Urinary bladder (tissue), 4 donors: Measurements from ENCODE around the gene RHOT2. TPM values are rescaled to one million over a fixed set of nuclear protein-coding genes. Genes with fewer than 3 reads are reported as not detected.

ENCODE experiments used
- DNase-seq: peaks from one replicate; pipeline ENCODE4 v3.0.0-alpha.2; 2015; ENCODE audit errors: extremely low spot score
- H3K27ac ChIP-seq: one replicate; pipeline ENCODE4 v1.5.1; 2013; ENCODE audit warnings: low read depth, mild to moderate bottlenecking, moderate library complexity
- H3K36me3 ChIP-seq: one replicate; pipeline ENCODE4 v1.6.1; 2013; ENCODE audit warnings: mild to moderate bottlenecking, moderate library complexity; ENCODE audit not compliant: insufficient read depth
- H3K4me1 ChIP-seq: one replicate; pipeline ENCODE4 v1.6.1; 2013; ENCODE audit warnings: mild to moderate bottlenecking, moderate library complexity; ENCODE audit not compliant: insufficient read depth
- H3K4me3 ChIP-seq: one replicate; pipeline ENCODE4 v1.5.1; 2013; ENCODE audit warnings: low read depth, low read length
- WGBS: extraction: QIAGEN DNeasy Blood & Tissue Kit; methylation state at CpG from one replicate; pipeline ENCODE4 v1.1.7; 2013; 5-methylcytosine and 5-hydroxymethylcytosine counted together
- polyA plus RNA-seq: library from polyadenylated mRNA; stranded (reverse); fragments of 200-250 nt; gene quantifications from one replicate; pipeline ENCODE4 v1.2.3, GENCODE V29; 2013
- total RNA-seq: library from RNA; depleted of rRNA; stranded (reverse); fragments of >200 nt; gene quantifications from one replicate; pipeline ENCODE4 v1.2.3, GENCODE V29; 2014
- donor health status: healthy with polysubstance abuse.
- donor health status: healthy.

The RHOT2 gene
- total and polyA plus RNA-seq, 2 donors = 26.0 to 103 TPM

DNA sequence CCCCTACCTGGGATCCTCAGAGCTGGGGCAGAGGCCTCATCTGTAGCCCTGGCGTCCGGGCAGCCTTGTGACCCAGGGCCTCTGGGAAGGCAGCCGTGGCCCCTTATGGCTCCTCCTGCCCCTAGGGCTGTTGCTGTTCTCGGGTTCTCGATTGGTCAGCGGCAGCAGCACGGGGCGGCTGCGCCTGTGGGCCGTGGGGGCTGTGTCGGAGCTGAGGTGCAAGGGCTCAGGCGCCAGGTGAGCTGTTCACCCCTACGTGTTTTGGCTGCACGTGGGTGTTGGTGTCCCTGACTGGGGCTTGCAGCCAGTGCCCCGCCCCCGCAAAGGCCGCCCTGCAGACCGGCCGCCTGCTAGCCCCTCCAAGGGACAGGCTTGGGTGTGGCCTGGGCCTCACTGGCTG is 5.8 kb upstream of the RHOT2 start:
- Histone ChIP-seq H3K27ac (no peak overlapping the region), H3K4me1 (no peaks in the 10 kb centered on the region), H3K36me3 (no peaks in the 10 kb centered on the region), H3K4me3 (no peak overlapping the region)
- no peak for DNase-seq
- 90% methylated on average over 19 of the region's 19 CpGs for WGBS

DNA sequence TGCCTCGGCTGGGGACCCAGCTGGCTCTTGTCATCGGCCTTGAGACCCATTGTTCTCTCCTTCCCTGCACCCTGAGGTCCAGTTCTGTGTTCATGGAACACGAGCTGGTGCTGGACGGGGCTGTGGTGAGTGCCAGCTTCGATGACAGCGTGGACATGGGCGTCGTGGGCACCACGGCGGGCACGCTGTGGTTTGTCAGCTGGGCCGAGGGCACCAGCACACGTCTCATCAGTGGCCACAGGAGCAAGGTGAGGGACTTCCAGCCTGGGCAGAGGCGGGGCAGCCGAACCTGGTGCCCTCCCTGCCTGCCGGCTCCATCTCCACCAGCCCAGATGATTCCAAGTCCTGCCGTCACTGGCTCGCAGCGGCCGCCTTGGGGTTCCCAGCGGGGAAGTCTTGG is 5.3 kb upstream of the RHOT2 start:
- Histone ChIP-seq H3K36me3 (no peaks in the 10 kb centered on the region), H3K27ac (no peak overlapping the region), H3K4me3 (no peak overlapping the region), H3K4me1 (no peaks in the 10 kb centered on the region)
- DNase-seq = no peak
- 94% methylated on average over 21 of the region's 21 CpGs for WGBS

DNA sequence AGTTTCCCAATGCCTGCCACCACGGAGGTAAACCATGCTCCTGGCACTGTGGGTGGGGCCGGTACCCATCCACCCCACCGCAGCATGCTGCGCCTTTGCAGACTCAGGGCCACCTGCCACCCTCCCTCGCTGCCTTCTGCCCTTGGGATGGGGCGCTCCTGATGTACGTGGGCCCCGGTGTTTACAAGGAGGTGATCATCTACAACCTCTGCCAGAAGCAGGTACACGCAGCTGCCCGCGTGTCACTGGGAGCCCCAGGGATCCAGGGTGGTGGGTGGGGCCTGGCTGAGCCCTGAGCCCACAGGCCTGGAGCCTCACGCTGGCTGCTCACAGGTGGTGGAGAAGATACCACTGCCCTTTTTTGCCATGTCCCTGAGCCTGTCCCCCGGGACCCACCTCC is 1.4 kb upstream of the RHOT2 start:
- Histone ChIP-seq H3K4me3 (no peak overlapping the region), H3K4me1 (no peaks in the 10 kb centered on the region), H3K36me3 (no peaks in the 10 kb centered on the region), H3K27ac (no peak overlapping the region)
- 87% methylated on average over 13 of the region's 13 CpGs for WGBS
- DNase-seq = no peak

DNA sequence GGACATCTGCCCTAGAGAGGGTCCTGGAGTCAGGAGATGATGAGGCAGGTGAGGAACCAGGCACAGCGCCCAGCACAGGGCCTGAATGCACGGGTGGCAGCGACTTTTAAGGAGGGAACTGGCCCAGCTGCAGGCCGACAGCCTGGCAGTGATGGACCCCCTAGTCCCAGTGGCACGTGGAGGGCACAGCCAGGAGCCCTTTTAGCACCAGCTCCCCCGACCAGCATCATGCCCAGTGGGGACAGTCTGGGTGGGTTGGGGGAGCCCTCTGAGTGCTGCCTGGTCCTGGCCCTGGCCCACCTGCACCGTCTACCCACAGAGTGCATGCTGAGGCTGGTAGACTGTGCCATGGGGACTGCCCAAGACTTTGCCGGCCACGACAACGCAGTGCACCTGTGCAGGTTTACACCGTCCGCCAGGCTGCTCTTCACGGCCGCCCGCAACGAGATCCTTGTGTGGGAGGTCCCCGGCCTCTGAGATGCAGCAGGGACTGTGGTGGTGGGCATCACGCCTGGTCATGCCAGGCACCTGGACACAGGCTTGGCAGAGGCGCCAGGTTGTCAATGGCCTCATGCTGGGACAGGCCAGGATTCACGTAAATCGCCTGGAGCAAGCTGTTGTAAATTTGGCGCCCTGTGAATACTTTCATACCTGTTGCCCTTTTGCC is 686 bp upstream of the RHOT2 start:
- H3K36me3 ChIP-seq = no peaks in the 10 kb centered on the region
- no peak for DNase-seq
- no peak overlapping the region for H3K27ac ChIP-seq
- no peaks in the 10 kb centered on the region for H3K4me1 ChIP-seq
- no peak overlapping the region for H3K4me3 ChIP-seq
- WGBS = 81% methylated on average over 22 of the region's 22 CpGs

DNA sequence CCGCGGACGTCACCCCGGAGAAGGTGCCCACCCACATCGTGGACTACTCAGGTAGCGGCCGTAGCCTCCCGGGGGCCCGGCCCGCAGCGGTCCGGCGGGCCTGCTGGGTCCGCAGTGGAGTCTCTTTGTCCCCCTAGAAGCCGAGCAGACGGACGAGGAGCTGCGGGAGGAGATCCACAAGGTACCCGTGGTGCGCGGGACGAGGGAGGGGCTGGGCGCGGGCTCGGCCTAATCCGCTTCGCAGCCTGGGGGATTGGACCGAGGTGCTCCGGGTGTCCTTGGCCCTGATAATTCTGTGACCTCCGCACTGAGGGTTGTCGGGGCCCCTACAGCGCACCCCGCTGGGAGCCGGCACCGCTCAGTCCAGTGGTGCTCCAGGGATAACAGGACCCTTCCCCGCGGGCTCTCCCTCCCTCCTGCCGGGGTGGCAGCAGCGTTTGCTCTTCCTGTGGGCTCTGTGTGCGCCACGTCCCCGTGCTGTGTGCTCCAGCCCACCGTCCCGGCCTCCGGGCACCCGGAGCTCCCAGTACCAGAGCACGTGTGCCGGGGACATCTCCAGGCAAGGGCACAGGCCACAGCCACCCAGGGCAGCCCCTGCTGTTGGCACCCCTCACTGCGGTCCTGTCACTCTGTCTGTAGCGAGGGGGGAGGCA is 713 bp downstream of the RHOT2 start:
- H3K36me3 ChIP-seq = no peaks in the 10 kb centered on the region
- no peaks in the 10 kb centered on the region for H3K4me1 ChIP-seq
- DNase-seq = no peak
- peak overlapping the region; percentile 87 for H3K4me3 ChIP-seq
- WGBS = 9% methylated on average over 50 of the region's 50 CpGs
- peak overlapping the region; percentile 51 for H3K27ac ChIP-seq

DNA sequence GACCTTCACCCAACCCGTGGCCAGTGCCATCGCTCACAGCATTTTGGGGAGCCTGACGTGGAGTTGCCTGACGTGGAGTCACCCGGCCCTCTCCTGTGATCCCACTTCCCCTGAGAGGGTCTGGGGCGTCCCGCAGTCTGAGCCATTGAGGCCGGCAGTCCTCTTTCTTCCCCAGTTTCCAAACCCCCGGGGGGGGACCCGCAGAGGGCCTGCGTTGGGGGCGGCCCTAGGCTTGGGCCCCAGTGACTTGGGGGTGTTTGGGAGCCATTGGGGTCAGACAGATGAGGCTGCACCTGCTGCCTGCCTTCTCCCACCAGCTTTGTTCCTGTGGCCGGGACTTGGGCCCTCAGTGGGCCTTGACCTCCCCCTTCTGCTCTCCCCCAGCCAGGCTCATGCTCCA is 1.7 kb downstream of the RHOT2 start:
- Histone ChIP-seq H3K4me1 (no peaks in the 10 kb centered on the region), H3K27ac (no peak overlapping the region), H3K4me3 (no peak overlapping the region), H3K36me3 (no peaks in the 10 kb centered on the region)
- DNase-seq = no peak
- WGBS = 92% methylated on average over 13 of the region's 13 CpGs

DNA sequence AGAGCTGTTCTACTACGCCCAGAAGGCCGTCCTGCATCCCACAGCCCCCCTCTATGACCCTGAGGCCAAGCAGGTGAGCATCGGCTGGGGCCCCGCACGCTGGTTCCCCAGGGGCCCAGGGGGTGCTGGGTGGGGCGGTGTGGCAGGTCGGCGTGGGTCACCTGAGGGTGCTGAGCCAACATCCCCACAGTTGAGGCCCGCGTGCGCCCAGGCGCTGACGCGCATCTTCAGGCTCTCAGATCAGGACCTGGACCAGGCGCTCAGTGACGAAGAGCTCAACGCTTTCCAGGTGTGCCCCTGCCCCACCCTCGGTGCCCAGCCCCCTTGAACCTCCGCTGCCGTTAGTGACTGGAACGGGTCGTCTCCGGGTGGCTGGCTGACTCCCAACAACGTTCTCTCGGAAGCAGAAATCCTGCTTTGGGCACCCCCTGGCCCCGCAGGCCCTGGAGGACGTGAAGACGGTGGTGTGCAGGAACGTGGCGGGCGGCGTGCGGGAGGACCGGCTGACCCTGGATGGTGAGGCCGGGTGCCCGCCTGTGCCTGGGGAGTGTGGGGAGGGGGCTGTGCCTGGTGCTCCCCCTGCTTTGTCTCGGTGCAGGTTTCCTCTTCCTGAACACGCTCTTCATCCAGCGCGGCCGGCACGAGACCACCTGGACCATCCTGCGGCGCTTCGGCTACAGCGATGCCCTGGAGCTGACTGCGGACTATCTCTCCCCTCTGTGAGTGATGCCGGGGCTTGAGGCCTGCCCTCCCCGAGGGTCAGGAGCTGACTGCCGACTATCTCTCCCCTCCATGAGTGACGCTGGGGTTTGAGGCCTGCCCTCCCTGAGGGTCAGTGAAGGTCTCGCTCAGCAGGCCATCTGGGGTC is 2.8 kb downstream of the RHOT2 start:
- H3K4me3 ChIP-seq = no peak overlapping the region
- no peaks in the 10 kb centered on the region for H3K36me3 ChIP-seq

DNA sequence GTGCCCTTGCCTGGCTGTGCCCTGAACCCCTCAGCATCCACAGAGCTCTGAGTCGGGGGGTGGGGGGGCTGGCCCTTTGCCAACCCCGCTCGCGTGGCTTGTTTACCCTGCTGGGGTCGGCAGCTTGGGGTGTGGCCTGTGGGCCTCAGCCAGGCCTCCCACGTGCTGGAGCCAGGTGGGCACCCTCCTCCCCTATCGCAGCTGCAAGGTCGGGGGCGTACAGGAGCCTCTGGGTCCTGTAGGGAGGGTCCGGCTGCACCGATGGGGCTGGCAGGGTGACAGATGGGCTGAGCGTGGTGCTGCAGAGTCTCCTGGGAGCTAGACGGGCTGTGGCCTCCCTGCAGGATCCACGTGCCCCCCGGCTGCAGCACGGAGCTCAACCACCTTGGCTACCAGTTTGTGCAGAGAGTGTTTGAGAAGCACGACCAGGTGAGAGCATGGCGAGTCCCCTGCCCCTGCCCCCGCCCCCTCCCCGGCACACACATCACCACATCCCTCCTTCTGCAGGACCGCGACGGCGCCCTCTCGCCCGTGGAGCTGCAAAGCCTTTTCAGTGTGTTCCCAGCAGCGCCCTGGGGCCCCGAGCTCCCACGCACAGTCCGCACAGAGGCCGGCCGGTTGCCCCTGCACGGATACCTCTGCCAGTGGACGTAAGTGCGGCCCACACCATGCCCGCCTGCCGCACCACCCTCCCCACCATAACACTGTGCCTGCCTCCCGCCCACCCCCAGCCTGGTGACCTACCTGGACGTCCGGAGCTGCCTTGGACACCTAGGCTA is 3.6 kb downstream of the RHOT2 start:
- no peaks in the 10 kb centered on the region for H3K36me3 ChIP-seq
- WGBS = 86% methylated on average over 40 of the region's 40 CpGs
- no peak overlapping the region for H3K27ac ChIP-seq
- no peak overlapping the region for H3K4me3 ChIP-seq
- DNase-seq = no peak
- H3K4me1 ChIP-seq = no peaks in the 10 kb centered on the region

More for the DNA sequence above, 2.8 kb downstream of the RHOT2 start:
- DNase-seq = no peak
- WGBS = 91% methylated on average over 52 of the region's 52 CpGs
- H3K27ac ChIP-seq = no peak overlapping the region
- H3K4me1 ChIP-seq = no peaks in the 10 kb centered on the region

DNA sequence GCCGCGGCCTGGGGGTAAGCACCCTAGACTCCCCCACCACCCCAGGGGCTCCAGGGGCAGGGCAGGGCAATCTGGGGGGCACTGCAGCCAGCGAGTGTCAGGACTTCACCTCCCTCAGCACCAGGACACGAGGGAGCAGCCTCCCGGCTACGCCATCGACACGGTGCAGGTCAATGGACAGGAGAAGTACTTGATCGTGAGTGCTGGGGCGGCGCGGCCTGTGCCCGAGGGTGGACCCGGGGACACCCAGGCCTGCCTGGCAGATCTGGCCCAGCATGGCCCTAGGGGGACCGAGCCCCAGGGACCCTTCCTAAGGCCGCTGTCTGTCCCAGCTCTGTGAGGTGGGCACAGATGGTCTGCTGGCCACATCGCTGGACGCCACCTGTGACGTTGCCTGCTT is 4.4 kb downstream of the RHOT2 start:
- DNase-seq = no peak
- H3K27ac ChIP-seq = no peak overlapping the region
- WGBS = 91% methylated on average over 19 of the region's 19 CpGs
- no peaks in the 10 kb centered on the region for H3K36me3 ChIP-seq
- no peaks in the 10 kb centered on the region for H3K4me1 ChIP-seq
- H3K4me3 ChIP-seq = no peak overlapping the region

DNA sequence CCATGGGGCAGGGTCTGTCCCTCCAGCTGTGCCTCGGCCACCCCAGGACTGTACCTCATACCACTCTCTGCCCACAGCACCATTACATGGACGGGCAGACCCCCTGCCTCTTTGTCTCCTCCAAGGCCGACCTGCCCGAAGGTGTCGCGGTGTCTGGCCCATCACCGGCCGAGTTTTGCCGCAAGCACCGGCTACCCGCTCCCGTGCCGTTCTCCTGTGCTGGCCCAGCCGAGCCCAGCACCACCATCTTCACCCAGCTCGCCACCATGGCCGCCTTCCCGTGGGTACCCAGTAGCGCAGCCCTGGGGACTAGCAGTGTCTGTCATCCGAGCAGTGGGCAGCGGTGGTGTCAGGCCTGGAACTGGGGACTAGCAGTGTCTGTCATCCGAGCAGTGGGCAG is 4.9 kb downstream of the RHOT2 start:
- Histone ChIP-seq H3K27ac (no peak overlapping the region), H3K36me3 (no peaks in the 10 kb centered on the region), H3K4me3 (no peak overlapping the region), H3K4me1 (no peaks in the 10 kb centered on the region)
- WGBS = 92% methylated on average over 21 of the region's 21 CpGs
- DNase-seq = no peak

DNA sequence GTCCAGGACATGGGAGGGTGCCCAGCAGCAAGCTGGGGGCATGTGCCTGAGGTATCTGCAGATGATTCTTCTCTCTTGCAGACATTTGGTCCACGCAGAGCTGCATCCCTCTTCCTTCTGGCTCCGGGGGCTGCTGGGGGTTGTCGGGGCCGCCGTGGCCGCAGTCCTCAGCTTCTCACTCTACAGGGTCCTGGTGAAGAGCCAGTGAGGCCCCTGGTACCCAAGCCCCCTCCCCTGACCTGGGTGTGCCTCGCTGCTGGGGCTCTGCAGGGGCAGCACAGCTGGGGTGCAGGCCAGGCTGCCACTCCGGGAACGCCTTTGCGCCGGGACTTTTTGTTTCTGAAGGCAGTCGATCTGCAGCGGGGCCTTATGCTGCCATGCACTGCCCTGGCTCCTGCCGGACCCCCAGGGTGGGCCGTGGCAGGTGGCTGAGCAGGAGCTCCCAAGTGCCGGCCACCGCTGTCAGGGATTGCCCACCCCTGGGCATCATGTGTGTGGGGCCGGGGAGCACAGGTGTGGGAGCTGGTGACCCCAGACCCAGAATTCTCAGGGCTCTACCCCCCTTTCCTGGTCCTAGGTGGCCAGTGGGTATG is 5.6 kb downstream of the RHOT2 start:
- H3K4me1 ChIP-seq = no peaks in the 10 kb centered on the region
- H3K27ac ChIP-seq = no peak overlapping the region
- DNase-seq = no peak
- 91% methylated on average over 18 of the region's 18 CpGs for WGBS
- no peaks in the 10 kb centered on the region for H3K36me3 ChIP-seq
- H3K4me3 ChIP-seq = no peak overlapping the region

DNA sequence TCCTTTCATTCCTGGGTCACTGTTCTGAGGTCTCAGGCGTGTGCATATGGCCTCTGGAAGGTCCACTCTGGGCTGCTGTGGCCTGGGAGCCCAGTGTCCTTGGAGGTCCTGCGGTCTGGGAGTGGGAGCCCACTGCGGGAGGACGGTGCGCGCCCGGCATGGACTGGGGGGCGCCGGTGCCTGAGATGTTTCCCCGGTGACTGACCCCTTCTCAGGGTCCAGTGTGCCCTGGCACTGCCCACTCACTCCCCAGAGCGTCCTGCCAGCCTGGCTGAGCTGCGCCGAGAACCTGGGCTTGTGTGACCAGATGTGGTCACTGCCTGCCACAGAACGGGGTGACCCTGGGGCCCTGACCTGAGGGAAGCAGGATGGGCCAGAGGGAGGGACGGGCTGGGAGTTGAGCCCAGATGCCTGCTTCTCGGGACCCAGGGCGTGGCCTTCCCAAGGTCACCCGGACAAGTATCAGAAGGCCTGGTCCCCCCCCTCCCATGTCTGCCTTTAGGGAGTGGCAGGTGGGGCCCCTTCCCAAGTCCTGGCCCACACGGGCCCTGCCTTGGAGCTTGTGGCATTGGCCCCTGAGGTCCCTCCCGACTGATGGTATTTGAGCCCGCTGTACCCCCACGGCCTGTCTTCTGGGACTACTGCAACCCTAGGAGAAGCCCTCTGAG is 6.4 kb downstream of the RHOT2 start:
- WGBS = 81% methylated on average over 22 of the region's 22 CpGs
- Histone ChIP-seq H3K36me3 (no peaks in the 10 kb centered on the region), H3K4me1 (no peaks in the 10 kb centered on the region), H3K4me3 (no peak overlapping the region), H3K27ac (no peak overlapping the region)
- no peak for DNase-seq
